Breast epithelium (tissue), 3 donors: ENCODE data around the gene SENP8.

Experiments
- CTCF ChIP-seq, 3 donors: fragments of 450-650 bp; IDR thresholded peaks; one replicate each; pipeline ENCODE4 v1.5.1; 2016 to 2017; ENCODE audit warnings: antibody characterized with exemption in 3 of 3, mild to moderate bottlenecking in 3 of 3, moderate library complexity in 3 of 3
- POLR2A ChIP-seq: fragments of 450-650 bp; IDR thresholded peaks from one replicate; pipeline ENCODE4 v1.6.1; 2016; ENCODE audit warnings: antibody characterized with exemption, mild to moderate bottlenecking, moderate library complexity
- POLR2AphosphoS5 ChIP-seq, 3 donors: sonication (generic); formaldehyde crosslinking; IDR thresholded peaks; one replicate each; pipeline ENCODE4 v1.6.1; 2017; ENCODE audit warnings: antibody characterized with exemption in 3 of 3

- no peak for TF ChIP-seq POLR2A
- TF ChIP-seq CTCF (IDR thresholded peaks at IDR 0.05): no peak
- TF ChIP-seq POLR2AphosphoS5 (IDR thresholded peaks at IDR 0.05): no peak
These were observed 26.2 kb upstream of the SENP8 start for GRCh38 chr15:72092006-72092405.
